HG02571 (cell line): ENCODE results near the gene FOXK2.

Source experiments
- ATAC-seq: cut with Tn5 transposase; IDR thresholded peaks from one replicate; pipeline ENCODE4 v1.9.1; 2021; ENCODE audit warnings: mild to moderate bottlenecking, moderate library complexity; ENCODE audit not compliant: unreplicated experiment

FOXK2 gene

GRCh38 chr17:82518826-82519810 lies at the start of gene FOXK2:
FOXK2 (plus strand) TSS chr17:82519732; CDS start chr17:82519889, 157 bp downstream.
- ATAC-seq: peak; percentile 90

GRCh38 chr17:82470065-82470464 lies 49.5 kb upstream of the FOXK2 start:
- ATAC-seq: no peak

GRCh38 chr17:82474223-82475010 lies 45.1 kb upstream of the FOXK2 start:
- no peak for ATAC-seq

- ATAC-seq: no peak
Observed at GRCh38 chr17:82475458-82475857, 44.1 kb upstream of the FOXK2 start.

- no peak for ATAC-seq
Observed at GRCh38 chr17:82477934-82478333, 41.6 kb upstream of the FOXK2 start.

GRCh38 chr17:82479602-82480001 lies 39.9 kb upstream of the FOXK2 start:
- no peak for ATAC-seq

- ATAC-seq: no peak
Observed at GRCh38 chr17:82480318-82480717, 39.2 kb upstream of the FOXK2 start.

GRCh38 chr17:82483204-82483660 lies 36.3 kb upstream of the FOXK2 start:
- no peak for ATAC-seq

- ATAC-seq: no peak
Observed at GRCh38 chr17:82483836-82484235, 35.7 kb upstream of the FOXK2 start.

- ATAC-seq: no peak
Observed at GRCh38 chr17:82486231-82487094, 33.1 kb upstream of the FOXK2 start.

- ATAC-seq: no peak
Observed at GRCh38 chr17:82487910-82488309, 31.6 kb upstream of the FOXK2 start.

- ATAC-seq: no peak
Observed at GRCh38 chr17:82489117-82489516, 30.4 kb upstream of the FOXK2 start.

- ATAC-seq: no peak
Observed at GRCh38 chr17:82489851-82490511, 29.6 kb upstream of the FOXK2 start.

GRCh38 chr17:82490512-82491195 lies 28.9 kb upstream of the FOXK2 start:
- no peak for ATAC-seq

- no peak for ATAC-seq
Observed at GRCh38 chr17:82491196-82491530, 28.4 kb upstream of the FOXK2 start.

- no peak for ATAC-seq
Observed at GRCh38 chr17:82491533-82491932, 28.0 kb upstream of the FOXK2 start.

GRCh38 chr17:82492643-82493225 lies 26.8 kb upstream of the FOXK2 start:
- no peak for ATAC-seq

GRCh38 chr17:82493226-82493781 lies 26.2 kb upstream of the FOXK2 start:
- ATAC-seq: no peak
